Astrocyte (in vitro differentiated cells and primary cell): Measurements from ENCODE around the gene NOTCH2.

ENCODE experiments used
- CTCF ChIP-seq: IDR thresholded peaks from 2 replicates; pipeline ENCODE4 v1.5.1; 2011; ENCODE audit warnings: low read depth, mild to moderate bottlenecking, inconsistent platforms, low read length, moderate library complexity; ENCODE audit not compliant: insufficient read depth
- EZH2 ChIP-seq: IDR thresholded peaks from 2 replicates; pipeline ENCODE4 v1.6.1; 2012; ENCODE audit warnings: mild to moderate bottlenecking, low read length, inconsistent platforms; ENCODE audit not compliant: insufficient read depth

GRCh38 chr1:119988306-119989062 lies 81.0 kb downstream of the NOTCH2 start:
- TF ChIP-seq CTCF (no peak), EZH2 (no peak)
